ENCODE data around the gene OST4.

DNA sequence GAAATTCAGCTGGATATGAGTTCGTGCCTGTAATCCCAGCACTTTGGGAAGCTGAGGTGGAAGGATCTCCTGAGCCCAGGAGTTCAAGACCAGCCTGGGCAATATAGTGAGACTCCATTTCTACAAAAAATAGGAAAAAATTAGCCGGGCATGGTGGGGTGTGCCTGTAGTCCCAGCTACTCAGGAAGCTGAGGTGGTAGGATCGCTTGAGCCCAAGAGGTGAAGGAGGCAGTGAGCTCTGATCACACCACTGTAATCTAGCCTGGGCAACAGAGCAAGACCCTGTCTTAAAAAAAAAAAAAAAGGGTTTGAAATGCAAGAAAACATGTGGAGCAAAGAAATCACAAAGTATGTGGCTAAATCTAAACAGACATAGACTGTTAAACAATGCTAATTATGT is 37.6 kb upstream of the OST4 start:
- TF ChIP-seq POLR2AphosphoS5 (IDR thresholded peaks at IDR 0.05) (no peak), CTCF (IDR thresholded peaks at IDR 0.05) (no peak), POLR2A (IDR thresholded peaks at IDR 0.05) (no peak)

Measured in upper lobe of left lung (tissue), 4 donors.